BLaER1 treated with 17β-estradiol and CSF1 and Interleukin-3, amounts not matched to agents 10 nM and 100 nM (cell line): ENCODE measurements around the gene MAN2A2.
"Not testable (repeated sequence)": the region's sequence is repeated elsewhere in the genome, so short reads cannot be mapped to it uniquely, and the experiment has no call there.

ENCODE experiments used
- H3K27ac ChIP-seq, 11 experiments: shearing (Covaris generic); formaldehyde crosslinking; 2 replicates each; pipeline ENCODE4 v1.8.1; 2022
- H3K27me3 ChIP-seq, 11 experiments: shearing (Covaris generic); formaldehyde crosslinking; 2 replicates each; pipeline ENCODE4 v1.8.1; 2022
- H3K36me3 ChIP-seq, 11 experiments: shearing (Covaris generic); formaldehyde crosslinking; 2 replicates each; pipeline ENCODE4 v1.8.1; 2022
- H3K4me1 ChIP-seq, 10 experiments: shearing (Covaris generic); formaldehyde crosslinking; 2 replicates each; pipeline ENCODE4 v1.8.1; 2022
- H3K4me2 ChIP-seq, 11 experiments: shearing (Covaris generic); formaldehyde crosslinking; 2 replicates each; pipeline ENCODE4 v1.8.1; 2022
- H3K4me3 ChIP-seq, 10 experiments: shearing (Covaris generic); formaldehyde crosslinking; 2 replicates each; pipeline ENCODE4 v1.8.1; 2022
- H3K9ac ChIP-seq, 11 experiments: shearing (Covaris generic); formaldehyde crosslinking; 2 replicates each; pipeline ENCODE4 v1.8.1; 2022
- H3K9me3 ChIP-seq, 11 experiments: shearing (Covaris generic); formaldehyde crosslinking; replicated peaks in 1 of 11; 2 replicates each; pipeline ENCODE4 v1.8.1; 2022
- H4K20me1 ChIP-seq, 11 experiments: shearing (Covaris generic); formaldehyde crosslinking; 2 replicates each; pipeline ENCODE4 v1.8.1; 2022
- Cebpa-rat ChIP-seq, 11 experiments: shearing (Covaris generic); IDR thresholded peaks; 2 replicates each; pipeline ENCODE4 v1.8.1; 2022

Gene MAN2A2

GRCh38 chr15:90891346-90891949 lies 11.7 kb upstream of the MAN2A2 start:
- Histone ChIP-seq H3K9ac (0 out of 22 replicates have a peak overlapping the region, but pooled peaks of 1 of the 11 experiments have one; percentile 19), H4K20me1 (peaks cover 2 to 98% (median 48%) of the 10 kb centered on the region in 11 experiments; a peak in 15 of 22 replicates), H3K27ac (no peak overlapping the region), H3K9me3 (no peaks in the 10 kb centered on the region), H3K4me1 (peaks cover 4 to 45% (median 20%) of the 10 kb centered on the region in 10 experiments; a peak in 19 of 20 replicates), H3K36me3 (peaks cover 83 to 100% (median 98%) of the 10 kb centered on the region in 11 experiments), H3K4me2 (no peak overlapping the region), H3K27me3 (no peaks in the 10 kb centered on the region), H3K4me3 (no peak overlapping the region)
- TF ChIP-seq Cebpa-rat (IDR thresholded peaks at IDR 0.05) = no peak

- Histone ChIP-seq H3K4me3 (no peak overlapping the region), H3K4me2 (no peak overlapping the region), H4K20me1 (peaks cover 0 to 92% (median 43%) of the 10 kb centered on the region in 11 experiments; a peak in 15 of 22 replicates), H3K36me3 (peaks cover 77 to 96% (median 93%) of the 10 kb centered on the region in 11 experiments), H3K9me3 (no peaks in the 10 kb centered on the region), H3K27me3 (no peaks in the 10 kb centered on the region), H3K27ac (no peak overlapping the region), H3K9ac (no peak overlapping the region), H3K4me1 (peaks cover 6 to 45% (median 21%) of the 10 kb centered on the region in 10 experiments)
- TF ChIP-seq Cebpa-rat (IDR thresholded peaks at IDR 0.05) = no peak
Measured at GRCh38 chr15:90892023-90892422, 11.1 kb upstream of the MAN2A2 start.

- Histone ChIP-seq H3K36me3 (peaks cover 72 to 89% (median 87%) of the 10 kb centered on the region in 11 experiments), H3K4me2 (no peak overlapping the region)
Measured at GRCh38 chr15:90892498-90893174, 10.5 kb upstream of the MAN2A2 start.

GRCh38 chr15:90893175-90894090 lies 9.7 kb upstream of the MAN2A2 start:
- H3K9ac ChIP-seq = peak overlapping the region in 1 of 11 experiments; percentile 42; a peak in 1 of 22 replicates
- no peaks in the 10 kb centered on the region for H3K9me3 ChIP-seq
- H3K27ac ChIP-seq = no peak overlapping the region
- peaks cover 0 to 78% (median 34%) of the 10 kb centered on the region in 11 experiments; a peak in 14 of 22 replicates for H4K20me1 ChIP-seq
- H3K36me3 ChIP-seq = peaks cover 69 to 84% (median 79%) of the 10 kb centered on the region in 11 experiments
- peaks cover 18 to 37% (median 26%) of the 10 kb centered on the region in 10 experiments for H3K4me1 ChIP-seq
- H3K4me3 ChIP-seq = no peak overlapping the region
- TF ChIP-seq Cebpa-rat (IDR thresholded peaks at IDR 0.05) = no peak
- no peaks in the 10 kb centered on the region for H3K27me3 ChIP-seq
- H3K4me2 ChIP-seq = no peak overlapping the region

More at GRCh38 chr15:90892498-90893174, 10.5 kb upstream of the MAN2A2 start:
- H3K9me3 ChIP-seq = no peaks in the 10 kb centered on the region
- no peaks in the 10 kb centered on the region for H3K27me3 ChIP-seq
- no peak overlapping the region for H3K4me3 ChIP-seq
- H4K20me1 ChIP-seq = peaks cover 0 to 86% (median 36%) of the 10 kb centered on the region in 11 experiments; a peak in 14 of 22 replicates
- no peak overlapping the region for H3K9ac ChIP-seq
- H3K27ac ChIP-seq = no peak overlapping the region
- TF ChIP-seq Cebpa-rat (IDR thresholded peaks at IDR 0.05) = no peak
- peaks cover 12 to 45% (median 24%) of the 10 kb centered on the region in 10 experiments for H3K4me1 ChIP-seq

- H3K9ac ChIP-seq = peak overlapping the region in 3 of 11 experiments; percentile 5 to 50 (median 37); a peak in 3 of 22 replicates
- H3K4me1 ChIP-seq = peaks cover 18 to 37% (median 26%) of the 10 kb centered on the region in 10 experiments
- H4K20me1 ChIP-seq = peaks cover 0 to 57% (median 18%) of the 10 kb centered on the region in 11 experiments; a peak in 13 of 22 replicates
- no peak overlapping the region for H3K27ac ChIP-seq
- peaks cover 52 to 64% (median 58%) of the 10 kb centered on the region in 11 experiments for H3K36me3 ChIP-seq
- H3K9me3 ChIP-seq = no peaks in the 10 kb centered on the region
- TF ChIP-seq Cebpa-rat (IDR thresholded peaks at IDR 0.05) = no peak
- H3K27me3 ChIP-seq = no peaks in the 10 kb centered on the region
- H3K4me2 ChIP-seq = peak overlapping the region in 5 of 11 experiments; percentile 2 to 77 (median 61); a peak in 5 of 22 replicates
- H3K4me3 ChIP-seq = no peak overlapping the region
Measured at GRCh38 chr15:90895571-90896117, 7.5 kb upstream of the MAN2A2 start.

- peak overlapping the region in 7 of 11 experiments; percentile 4 to 59 (median 35); a peak in 7 of 22 replicates for H3K27ac ChIP-seq
- not testable (repeated sequence) for H3K9me3 ChIP-seq, H3K9ac ChIP-seq, H3K27me3 ChIP-seq, H3K4me3 ChIP-seq
- H4K20me1 ChIP-seq = peaks cover 0 to 41% (median 11%) of the 10 kb centered on the region in 11 experiments; a peak in 10 of 22 replicates
- peaks cover 36 to 48% (median 43%) of the 10 kb centered on the region in 11 experiments for H3K36me3 ChIP-seq
- H3K4me1 ChIP-seq = peaks cover 28 to 49% (median 35%) of the 10 kb centered on the region in 10 experiments
- H3K4me2 ChIP-seq = peak overlapping the region; percentile 42 to 77 (median 63)
Measured at GRCh38 chr15:90897131-90897655, 5.9 kb upstream of the MAN2A2 start.

GRCh38 chr15:90901175-90902039 lies 1.7 kb upstream of the MAN2A2 start:
- Histone ChIP-seq H3K9ac (peak overlapping the region; percentile 85 to 96 (median 93); a peak in 21 of 22 replicates), H3K36me3 (peaks cover 17 to 23% (median 18%) of the 10 kb centered on the region in 11 experiments), H3K27me3 (no peaks in the 10 kb centered on the region), H3K9me3 (no peaks in the 10 kb centered on the region), H4K20me1 (peaks cover 0 to 15% (median 0%) of the 10 kb centered on the region in 11 experiments; a peak in 7 of 22 replicates), H3K4me2 (peak overlapping the region; percentile 87 to 99 (median 94)), H3K4me3 (peak overlapping the region; percentile 60 to 90 (median 78); a peak in 19 of 20 replicates), H3K4me1 (peaks cover 33 to 50% (median 44%) of the 10 kb centered on the region in 10 experiments), H3K27ac (peak overlapping the region; percentile 75 to 95 (median 90); a peak in 17 of 22 replicates)
- no peak for TF ChIP-seq Cebpa-rat (IDR thresholded peaks at IDR 0.05)
